PC-3 (cell line): ENCODE data around the gene DCTN5.

Experiments used
- CTCF ChIP-seq: fragments of 300-600 bp; sonication (generic); conservative IDR thresholded peaks from 2 replicates; pipeline ENCODE4 v1.5.1; 2017; ENCODE audit warnings: antibody characterized with exemption, low read depth, mild to moderate bottlenecking, low read length
- EZH2 ChIP-seq: fragments of 300-600 bp; sonication (generic); IDR thresholded peaks from one replicate; pipeline ENCODE4 v1.6.1; 2017; ENCODE audit warnings: antibody characterized with exemption, mild to moderate bottlenecking, low read length; ENCODE audit not compliant: unreplicated experiment
- EZH2phosphoT487 ChIP-seq: fragments of 300-600 bp; sonication (generic); IDR thresholded peaks from 2 replicates; pipeline ENCODE4 v1.6.1; 2018; ENCODE audit warnings: mild to moderate bottlenecking, antibody characterized with exemption, low read length, borderline replicate concordance

GRCh38 chr16:23640931-23641765, at the start of gene DCTN5, which contains the start of gene PALB2:
- TF ChIP-seq CTCF: no peak
- TF ChIP-seq EZH2phosphoT487: no peak
- no peak for TF ChIP-seq EZH2
